ENCODE measurements around the gene ARL8B. TPM values are rescaled to one million over a fixed set of nuclear protein-coding genes. Genes with fewer than 3 reads are reported as not detected.
A peak's percentile ranks its signal among the peaks of the same experiment; 100 is the strongest.

The ARL8B gene
- total and polyA plus RNA-seq, 9 of the 15 experiments (the other 6 are each of a cell fraction or from before 2014, with no cell fraction given) = 28.5 to 99.4 (median 77.2) TPM

DNA sequence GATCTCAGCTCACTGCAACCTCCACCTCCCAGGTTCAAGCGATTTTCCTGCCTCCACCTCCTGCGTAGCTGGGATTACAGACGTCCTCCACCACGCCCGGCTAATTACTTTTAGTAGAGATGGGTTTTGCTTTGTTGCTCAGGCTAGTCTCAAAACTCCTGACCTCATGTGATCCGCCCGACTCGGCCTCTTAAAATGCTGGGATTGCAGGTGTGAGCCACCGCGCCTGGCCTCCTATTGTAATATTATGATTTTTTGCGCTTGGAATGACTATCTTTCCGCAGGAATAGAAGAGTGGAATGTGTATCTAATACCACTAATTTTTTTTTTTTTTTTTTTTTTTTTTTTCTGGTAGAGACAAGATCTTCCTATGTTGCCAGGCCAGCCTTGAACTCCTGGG is 1.8 kb downstream of the ARL8B start:
- Histone ChIP-seq H3K79me2 (ENCODE audit: control insufficient read depth, insufficient read depth, low read length) (peaks cover 72% of the 10 kb centered on the region), H3K9ac (ENCODE audit: insufficient read depth in 1 of 2, low read depth in 2 of 2, low read length in 2 of 2) (peak overlapping the region; percentile 73 to 96), H3K4me3 (peak overlapping the region; percentile 99), H3K9me1 (ENCODE audit: control insufficient read depth, insufficient read depth, low read length) (no peaks in the 10 kb centered on the region), H3K27ac (ENCODE audit: extremely low read depth, low read depth, low read length) (peak overlapping the region; percentile 92; the same call in 1 of the 3 replicates), H4K20me1 (replicated peaks; ENCODE audit: control insufficient read depth, insufficient read depth, low read length) (peaks cover 16% of the 10 kb centered on the region), H3K36me3 (ENCODE audit: control insufficient read depth, insufficient read depth, low read length) (peaks cover 17% of the 10 kb centered on the region; the same call in 2 of the 3 replicates), H3K27me3 (ENCODE audit: control insufficient read depth in 2 of 2, insufficient read depth in 2 of 2, low read length in 2 of 2) (no peaks in the 10 kb centered on the region), H3K4me1 (replicated peaks in 1 of 2; ENCODE audit: control insufficient read depth in 2 of 2, insufficient read depth in 2 of 2, low read length in 2 of 2) (peaks cover 19 to 21% of the 10 kb centered on the region in 2 experiments), H2AFZ (ENCODE audit: low read depth, low read length) (no peak overlapping the region), H3K4me2 (ENCODE audit: insufficient read depth, low read length) (peak overlapping the region; percentile 93), H3K9me3 (replicated peaks; ENCODE audit: control insufficient read depth, insufficient read depth, low read depth, low read length) (no peaks in the 10 kb centered on the region)
- DNase-seq (ENCODE audit: extremely low read depth in 1 of 4, low spot score in 3 of 4) (no peak), FAIRE-seq (no peak), ATAC-seq (no peak)
- TF ChIP-seq SMARCB1 (IDR thresholded peaks at IDR 0.05; ENCODE audit: insufficient read length, low read depth) = no peak
- TF ChIP-seq CCNT2 (IDR thresholded peaks at IDR 0.05; ENCODE audit: borderline replicate concordance, extremely low read depth, insufficient read length, low read depth, low read length) = no peak
- peak; percentile 47 for TF ChIP-seq RBFOX2 (IDR thresholded peaks at IDR 0.05; ENCODE audit: low read depth, low read length)
- 0 out of 2 replicates have a peak, but pooled peaks have one; percentile 26 for TF ChIP-seq CXXC5 (CRISPR knock-in tag; IDR thresholded peaks at IDR 0.05)
- intact Hi-C loops (cut with micrococcal nuclease) (loop anchor here (2.0 to 5.0 kb wide), 2 partner anchors 42 to 63 kb away; partner anchors contain the start of gene EDEM1), in situ Hi-C loops (cut with MboI) (no loop called here)
- CTCF ChIA-PET (ENCODE audit: low intra/inter-chr PET ratio) = no interaction called here
- WGBS (ENCODE audit: insufficient coverage, low coverage, missing lambda C conversion rate) = 53% methylated on average over 12 of the region's 12 CpGs
- POLR2A ChIA-PET = interaction anchor here (0.8 to 4.4 kb wide), 12 partner anchors 9 to 630 kb away, joined by 3 to 32 read pairs (median 4); partner anchors contain the start of genes EDEM1 and ITPR1
- BruUV-seq (replicated peaks) = no TSS peak

DNA sequence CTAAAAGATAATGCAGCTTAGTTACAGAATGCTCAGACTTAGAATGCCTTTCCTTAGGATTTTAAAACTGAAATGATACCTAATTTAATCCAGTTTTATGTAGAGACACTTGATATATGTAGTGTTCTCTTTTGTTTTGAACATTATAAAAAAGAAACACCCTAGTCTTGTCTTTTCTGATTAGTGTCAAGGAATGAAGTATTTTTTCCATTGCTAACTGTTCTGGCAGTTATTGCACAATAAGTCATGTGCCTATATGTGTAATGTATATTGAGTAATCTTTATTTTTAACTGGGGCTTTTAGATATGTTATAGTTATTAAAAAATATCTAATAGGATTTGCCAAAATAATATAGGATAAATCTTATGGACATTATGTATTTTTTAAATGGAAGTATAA is 4.5 kb downstream of the ARL8B start:
- ATAC-seq = no peak
- Histone ChIP-seq H3K9ac (ENCODE audit: insufficient read depth in 1 of 2, low read depth in 2 of 2, low read length in 2 of 2) (no peak overlapping the region), H4K20me1 (replicated peaks; ENCODE audit: control insufficient read depth, insufficient read depth, low read length) (peaks cover 16% of the 10 kb centered on the region), H3K4me3 (no peak overlapping the region), H3K36me3 (ENCODE audit: control insufficient read depth, insufficient read depth, low read length) (peaks cover 29% of the 10 kb centered on the region; the same call in 2 of the 3 replicates), H3K4me1 (replicated peaks in 1 of 2; ENCODE audit: control insufficient read depth in 2 of 2, insufficient read depth in 2 of 2, low read length in 2 of 2) (peaks cover 17 to 21% of the 10 kb centered on the region in 2 experiments), H3K9me1 (ENCODE audit: control insufficient read depth, insufficient read depth, low read length) (no peaks in the 10 kb centered on the region), H3K9me3 (replicated peaks; ENCODE audit: control insufficient read depth, insufficient read depth, low read depth, low read length) (no peaks in the 10 kb centered on the region), H3K27ac (ENCODE audit: extremely low read depth, low read depth, low read length) (no peak overlapping the region; the same call in 2 of the 3 replicates), H2AFZ (ENCODE audit: low read depth, low read length) (no peak overlapping the region), H3K79me2 (ENCODE audit: control insufficient read depth, insufficient read depth, low read length) (peaks cover 98% of the 10 kb centered on the region), H3K27me3 (ENCODE audit: control insufficient read depth in 2 of 2, insufficient read depth in 2 of 2, low read length in 2 of 2) (no peaks in the 10 kb centered on the region), H3K4me2 (ENCODE audit: insufficient read depth, low read length) (no peak overlapping the region)
- in situ Hi-C loops (cut with MboI) = no loop called here
- no peak for FAIRE-seq
- no peak for DNase-seq (ENCODE audit: extremely low read depth in 1 of 4, low spot score in 3 of 4)
- POLR2A ChIA-PET = interaction anchor here (0.9 kb wide), 1 partner anchor 42 kb away, joined by 3 read pairs; no protein-coding TSS in a partner anchor
- intact Hi-C loops (cut with micrococcal nuclease) = no loop called here
- CTCF ChIA-PET (ENCODE audit: low intra/inter-chr PET ratio) = no interaction called here
- BruUV-seq (replicated peaks) = no TSS peak
- TF ChIP-seq ZNF224 (CRISPR knock-in tag; IDR thresholded peaks at IDR 0.05) = no peak
- TF ChIP-seq ZNF76 (CRISPR knock-in tag; IDR thresholded peaks at IDR 0.05; ENCODE audit: borderline replicate concordance) = no peak
- 0 out of 2 replicates have a peak, but pooled peaks have one; percentile 12 for TF ChIP-seq FOXM1 (IDR thresholded peaks at IDR 0.05; ENCODE audit: low read depth)
- TF ChIP-seq FOXM1 (CRISPR knock-in tag; IDR thresholded peaks at IDR 0.05; ENCODE audit: low read depth) = no peak
- TF ChIP-seq POLR2H (tag; IDR thresholded peaks at IDR 0.05; ENCODE audit: low read depth) = peak; percentile 44; the same call in 1 of the 2 replicates
- no peak for TF ChIP-seq ZNF121 (CRISPR knock-in tag; conservative IDR thresholded peaks at IDR 0.05)
- TF ChIP-seq ZNF717 (CRISPR knock-in tag; IDR thresholded peaks at IDR 0.05) = no peak
- TF ChIP-seq EP300 (IDR thresholded peaks at IDR 0.05; ENCODE audit: low read length) = peak; percentile 43; the same call in 1 of the 2 replicates
- TF ChIP-seq, protein P1, sequence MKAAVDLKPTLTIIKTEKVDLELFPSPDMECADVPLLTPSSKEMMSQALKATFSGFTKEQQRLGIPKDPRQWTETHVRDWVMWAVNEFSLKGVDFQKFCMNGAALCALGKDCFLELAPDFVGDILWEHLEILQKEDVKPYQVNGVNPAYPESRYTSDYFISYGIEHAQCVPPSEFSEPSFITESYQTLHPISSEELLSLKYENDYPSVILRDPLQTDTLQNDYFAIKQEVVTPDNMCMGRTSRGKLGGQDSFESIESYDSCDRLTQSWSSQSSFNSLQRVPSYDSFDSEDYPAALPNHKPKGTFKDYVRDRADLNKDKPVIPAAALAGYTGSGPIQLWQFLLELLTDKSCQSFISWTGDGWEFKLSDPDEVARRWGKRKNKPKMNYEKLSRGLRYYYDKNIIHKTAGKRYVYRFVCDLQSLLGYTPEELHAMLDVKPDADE (conservative IDR thresholded peaks at IDR 0.05; ENCODE audit: control insufficient read depth, low read depth, low read length) = no peak

All from K562 (cell line).